GM03348 (cell line): ENCODE data around the gene DONSON.

Source experiments
- DNase-seq: peaks from one replicate; pipeline ENCODE4 v3.0.0; 2012; ENCODE audit warnings: low spot score

The DONSON gene

DNA sequence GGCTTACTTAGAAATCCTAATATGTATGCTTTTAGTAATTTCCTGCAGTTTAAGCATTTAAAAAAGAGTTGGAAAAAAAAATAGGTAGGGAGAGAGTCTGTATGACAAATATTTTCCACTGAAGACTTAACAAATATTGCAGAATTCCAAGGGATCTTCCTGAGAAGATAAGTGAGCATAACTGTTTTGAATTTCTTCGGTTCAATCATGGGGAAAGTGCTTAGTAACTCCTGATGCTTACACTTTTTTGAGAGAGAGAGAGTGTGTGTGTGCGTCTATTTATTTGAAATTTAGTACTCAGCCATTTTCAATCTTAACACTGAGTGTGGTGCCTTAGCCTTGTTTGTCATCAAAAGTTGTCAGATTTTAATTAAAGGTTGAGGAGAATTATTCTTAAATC lies 27.1 kb downstream of the DONSON start:
- DNase-seq: no peak

DNA sequence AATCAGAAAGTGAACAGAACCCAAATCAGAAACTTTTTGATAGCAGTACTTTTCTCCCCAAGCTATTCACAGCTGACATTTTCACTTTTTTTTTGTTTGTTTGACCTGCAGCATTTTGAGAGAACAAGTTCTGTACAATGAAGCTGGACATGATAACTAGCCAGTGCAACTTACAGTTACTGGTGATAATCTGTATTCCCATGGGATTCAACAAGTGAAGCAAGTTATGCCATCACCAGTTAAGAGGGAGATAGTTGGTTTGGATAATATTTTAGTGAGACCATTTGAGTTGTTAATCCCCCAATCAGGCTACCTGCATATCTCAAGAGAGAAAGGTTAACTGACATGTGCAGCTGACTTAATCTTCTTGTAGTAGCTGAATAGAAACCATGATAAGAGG lies 27.5 kb downstream of the DONSON start:
- DNase-seq: no peak

DNA sequence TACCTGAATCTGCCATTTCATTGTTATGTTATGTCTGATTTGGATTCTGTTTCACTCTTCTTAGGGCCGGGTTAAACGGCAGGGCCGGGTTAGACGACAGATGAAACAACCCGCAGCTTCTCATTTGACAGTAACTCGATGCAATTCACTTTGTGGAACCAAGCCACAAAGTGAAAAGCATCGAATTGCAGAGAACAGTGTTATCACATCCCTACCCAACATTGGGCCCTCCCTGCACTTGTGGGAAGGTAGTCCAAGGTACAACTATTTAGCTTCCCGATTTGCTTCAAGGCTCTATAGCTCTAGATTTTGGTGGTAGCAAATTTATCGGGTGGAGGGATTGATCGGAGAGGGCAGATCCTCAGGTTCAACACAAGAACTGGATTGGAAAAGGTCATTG lies 28.7 kb downstream of the DONSON start:
- DNase-seq: no peak

DNA sequence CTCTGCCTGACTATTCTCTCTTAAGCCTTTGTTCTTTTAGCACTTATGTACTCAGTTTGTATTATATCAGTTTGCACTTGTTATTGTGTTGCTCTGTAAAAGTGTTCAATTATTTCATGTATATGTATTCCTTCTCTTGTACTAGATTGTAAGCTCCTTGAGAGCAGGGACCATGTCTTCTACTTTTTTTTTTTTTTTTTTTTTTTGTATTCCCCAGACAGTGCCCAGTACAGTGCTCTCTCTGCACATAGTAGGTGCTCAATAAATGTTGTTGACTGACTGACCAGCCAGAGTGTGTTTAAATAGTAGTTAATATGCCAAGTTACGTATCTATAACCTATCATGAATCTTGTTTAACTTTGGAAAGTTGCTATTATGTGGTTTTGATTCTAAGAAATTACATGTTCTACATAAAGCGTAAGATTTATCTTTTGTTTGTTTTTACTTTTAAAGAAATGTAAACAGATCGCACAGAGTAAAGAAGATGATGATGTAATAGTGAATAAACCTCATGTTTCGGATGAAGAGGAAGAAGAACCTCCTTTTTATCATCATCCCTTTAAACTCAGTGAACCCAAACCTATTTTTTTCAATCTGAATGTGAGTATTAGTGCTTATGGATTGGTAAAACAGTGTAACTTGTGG lies 29.6 kb downstream of the DONSON start:
- DNase-seq: no peak

DNA sequence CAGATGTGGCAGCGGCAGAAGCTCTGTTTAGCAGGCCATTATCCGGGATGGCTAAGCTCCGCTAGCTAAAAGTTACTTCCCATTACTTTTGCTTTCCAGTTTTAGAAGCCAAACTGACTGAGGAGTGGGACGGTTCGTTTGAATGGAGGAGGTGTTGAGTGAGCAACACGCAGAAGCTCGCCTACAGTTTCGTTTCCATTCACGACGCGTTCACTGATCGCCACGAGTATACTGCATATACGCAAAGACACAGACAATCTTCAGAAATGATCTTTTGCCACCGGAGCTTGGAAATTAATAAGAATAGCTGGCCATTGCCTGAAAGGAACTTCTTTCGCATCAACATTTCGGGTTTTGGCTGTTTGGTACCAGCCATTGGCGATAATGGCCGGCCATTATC lies 31.0 kb downstream of the DONSON start:
- no peak for DNase-seq

DNA sequence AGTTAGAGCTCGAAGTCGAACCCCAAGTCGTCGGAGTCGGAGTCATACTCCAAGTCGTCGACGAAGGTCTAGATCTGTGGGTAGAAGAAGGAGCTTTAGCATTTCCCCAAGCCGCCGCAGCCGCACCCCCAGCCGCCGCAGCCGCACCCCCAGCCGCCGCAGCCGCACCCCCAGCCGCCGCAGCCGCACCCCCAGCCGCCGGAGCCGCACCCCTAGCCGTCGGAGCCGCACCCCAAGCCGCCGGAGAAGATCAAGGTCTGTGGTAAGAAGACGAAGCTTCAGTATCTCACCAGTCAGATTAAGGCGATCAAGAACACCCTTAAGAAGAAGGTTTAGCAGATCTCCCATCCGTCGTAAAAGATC lies 33.5 kb downstream of the DONSON start:
- no peak for DNase-seq

DNA sequence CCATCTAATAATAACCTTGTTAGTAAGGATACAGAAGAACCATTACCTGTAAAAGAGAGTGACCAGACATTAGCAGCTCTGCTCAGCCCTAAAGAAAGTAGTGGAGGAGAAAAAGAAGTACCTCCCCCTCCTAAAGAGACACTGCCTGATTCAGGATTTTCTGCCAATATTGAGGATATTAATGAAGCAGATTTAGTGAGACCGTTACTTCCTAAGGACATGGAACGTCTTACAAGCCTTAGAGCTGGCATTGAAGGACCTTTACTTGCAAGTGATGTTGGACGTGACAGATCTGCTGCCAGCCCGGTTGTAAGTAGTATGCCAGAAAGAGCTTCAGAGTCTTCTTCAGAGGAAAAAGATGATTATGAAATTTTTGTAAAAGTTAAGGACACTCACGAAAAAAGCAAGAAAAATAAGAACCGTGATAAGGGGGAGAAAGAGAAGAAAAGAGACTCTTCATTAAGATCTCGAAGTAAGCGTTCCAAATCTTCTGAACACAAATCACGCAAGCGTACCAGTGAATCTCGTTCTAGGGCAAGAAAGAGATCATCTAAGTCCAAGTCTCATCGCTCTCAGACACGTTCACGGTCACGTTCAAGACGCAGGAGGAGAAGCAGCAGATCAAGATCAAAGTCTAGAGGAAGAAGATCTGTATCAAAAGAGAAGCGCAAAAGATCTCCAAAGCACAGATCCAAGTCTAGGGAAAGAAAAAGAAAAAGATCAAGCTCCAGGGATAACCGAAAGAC lies 34.1 kb downstream of the DONSON start:
- no peak for DNase-seq

DNA sequence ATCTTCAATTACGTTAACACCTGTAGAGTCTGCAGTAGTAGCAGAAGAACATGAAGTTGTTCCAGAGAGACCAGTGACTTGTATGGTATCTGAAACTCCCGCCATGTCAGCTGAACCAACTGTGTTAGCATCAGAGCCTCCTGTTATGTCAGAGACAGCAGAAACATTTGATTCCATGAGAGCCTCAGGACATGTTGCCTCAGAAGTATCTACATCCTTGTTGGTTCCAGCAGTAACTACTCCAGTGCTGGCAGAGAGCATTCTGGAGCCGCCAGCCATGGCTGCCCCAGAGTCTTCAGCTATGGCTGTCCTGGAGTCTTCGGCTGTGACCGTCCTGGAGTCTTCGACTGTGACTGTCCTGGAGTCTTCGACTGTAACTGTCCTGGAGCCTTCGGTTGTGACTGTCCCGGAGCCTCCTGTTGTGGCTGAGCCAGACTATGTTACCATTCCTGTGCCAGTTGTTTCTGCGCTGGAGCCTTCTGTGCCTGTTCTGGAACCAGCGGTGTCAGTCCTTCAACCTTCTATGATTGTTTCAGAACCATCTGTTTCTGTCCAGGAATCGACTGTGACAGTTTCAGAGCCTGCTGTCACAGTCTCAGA lies 35.4 kb downstream of the DONSON start:
- no peak for DNase-seq

DNA sequence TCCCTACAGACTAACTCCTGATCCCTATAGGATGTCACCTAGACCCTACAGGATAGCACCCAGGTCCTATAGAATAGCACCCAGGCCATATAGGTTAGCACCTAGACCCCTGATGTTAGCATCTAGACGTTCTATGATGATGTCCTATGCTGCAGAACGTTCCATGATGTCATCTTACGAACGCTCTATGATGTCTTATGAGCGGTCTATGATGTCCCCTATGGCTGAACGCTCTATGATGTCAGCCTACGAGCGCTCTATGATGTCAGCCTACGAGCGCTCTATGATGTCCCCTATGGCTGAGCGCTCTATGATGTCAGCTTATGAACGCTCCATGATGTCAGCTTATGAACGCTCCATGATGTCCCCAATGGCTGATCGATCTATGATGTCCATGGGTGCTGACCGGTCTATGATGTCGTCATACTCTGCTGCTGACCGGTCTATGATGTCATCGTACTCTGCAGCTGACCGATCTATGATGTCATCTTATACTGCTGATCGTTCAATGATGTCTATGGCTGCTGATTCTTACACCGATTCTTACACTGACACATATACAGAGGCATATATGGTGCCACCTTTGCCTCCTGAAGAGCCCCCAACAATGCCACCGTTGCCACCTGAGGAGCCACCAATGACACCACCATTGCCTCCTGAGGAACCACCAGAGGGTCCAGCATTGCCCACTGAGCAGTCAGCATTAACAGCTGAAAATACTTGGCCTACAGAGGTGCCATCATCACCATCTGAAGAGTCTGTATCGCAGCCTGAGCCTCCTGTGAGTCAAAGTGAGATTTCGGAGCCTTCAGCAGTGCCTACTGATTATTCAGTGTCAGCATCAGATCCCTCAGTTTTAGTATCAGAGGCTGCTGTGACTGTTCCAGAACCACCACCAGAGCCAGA lies 36.1 kb downstream of the DONSON start:
- DNase-seq: no peak

DNA sequence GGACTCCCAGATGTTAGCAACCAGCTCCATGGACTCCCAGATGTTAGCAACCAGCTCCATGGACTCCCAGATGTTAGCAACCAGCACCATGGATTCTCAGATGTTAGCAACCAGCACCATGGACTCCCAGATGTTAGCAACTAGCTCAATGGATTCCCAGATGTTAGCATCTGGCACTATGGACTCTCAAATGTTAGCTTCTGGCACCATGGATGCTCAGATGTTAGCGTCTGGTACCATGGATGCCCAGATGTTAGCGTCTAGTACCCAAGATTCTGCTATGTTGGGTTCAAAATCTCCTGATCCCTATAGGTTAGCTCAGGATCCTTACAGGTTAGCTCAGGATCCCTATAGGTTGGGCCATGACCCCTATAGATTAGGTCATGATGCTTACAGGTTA lies 36.8 kb downstream of the DONSON start:
- DNase-seq: no peak

DNA sequence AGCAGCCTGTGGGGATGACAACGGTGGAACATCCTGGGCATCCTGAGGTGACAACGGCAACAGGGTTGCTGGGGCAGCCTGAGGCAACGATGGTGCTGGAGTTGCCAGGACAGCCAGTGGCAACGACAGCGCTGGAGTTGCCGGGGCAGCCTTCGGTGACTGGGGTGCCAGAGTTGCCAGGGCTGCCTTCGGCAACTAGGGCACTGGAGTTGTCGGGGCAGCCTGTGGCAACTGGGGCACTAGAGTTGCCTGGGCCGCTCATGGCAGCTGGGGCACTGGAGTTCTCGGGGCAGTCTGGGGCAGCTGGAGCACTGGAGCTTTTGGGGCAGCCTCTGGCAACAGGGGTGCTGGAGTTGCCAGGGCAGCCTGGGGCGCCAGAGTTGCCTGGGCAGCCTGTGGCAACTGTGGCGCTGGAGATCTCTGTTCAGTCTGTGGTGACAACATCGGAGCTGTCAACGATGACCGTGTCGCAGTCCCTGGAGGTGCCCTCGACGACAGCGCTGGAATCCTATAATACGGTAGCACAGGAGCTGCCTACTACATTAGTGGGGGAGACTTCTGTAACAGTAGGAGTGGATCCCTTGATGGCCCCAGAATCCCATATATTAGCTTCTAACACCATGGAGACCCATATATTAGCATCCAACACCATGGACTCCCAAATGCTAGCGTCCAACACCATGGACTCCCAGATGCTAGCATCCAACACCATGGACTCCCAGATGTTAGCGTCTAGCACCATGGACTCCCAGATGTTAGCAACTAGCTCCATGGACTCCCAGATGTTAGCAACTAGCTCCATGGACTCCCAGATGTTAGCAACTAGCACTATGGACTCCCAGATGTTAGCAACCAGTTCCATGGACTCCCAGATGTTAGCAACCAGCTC lies 37.5 kb downstream of the DONSON start:
- no peak for DNase-seq

DNA sequence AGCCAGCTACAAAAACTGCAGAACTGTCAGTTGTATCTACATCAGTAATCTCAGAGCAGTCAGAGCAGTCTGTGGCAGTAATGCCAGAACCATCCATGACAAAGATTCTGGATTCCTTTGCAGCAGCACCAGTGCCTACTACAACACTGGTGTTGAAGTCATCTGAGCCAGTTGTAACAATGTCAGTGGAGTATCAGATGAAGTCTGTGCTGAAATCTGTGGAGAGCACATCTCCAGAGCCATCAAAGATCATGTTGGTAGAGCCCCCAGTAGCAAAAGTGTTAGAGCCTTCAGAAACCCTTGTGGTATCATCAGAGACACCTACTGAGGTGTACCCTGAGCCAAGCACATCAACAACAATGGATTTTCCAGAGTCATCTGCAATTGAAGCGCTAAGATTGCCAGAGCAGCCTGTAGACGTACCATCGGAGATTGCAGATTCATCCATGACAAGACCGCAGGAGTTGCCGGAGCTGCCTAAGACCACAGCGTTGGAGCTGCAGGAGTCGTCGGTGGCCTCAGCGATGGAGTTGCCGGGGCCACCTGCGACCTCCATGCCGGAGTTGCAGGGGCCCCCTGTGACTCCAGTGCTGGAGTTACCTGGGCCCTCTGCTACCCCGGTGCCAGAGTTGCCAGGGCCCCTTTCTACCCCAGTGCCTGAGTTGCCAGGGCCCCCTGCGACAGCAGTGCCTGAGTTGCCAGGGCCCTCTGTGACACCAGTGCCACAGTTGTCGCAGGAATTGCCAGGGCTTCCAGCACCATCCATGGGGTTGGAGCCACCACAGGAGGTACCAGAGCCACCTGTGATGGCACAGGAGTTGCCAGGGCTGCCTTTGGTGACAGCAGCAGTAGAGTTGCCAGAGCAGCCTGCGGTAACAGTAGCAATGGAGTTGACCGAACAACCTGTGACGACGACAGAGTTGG lies 38.4 kb downstream of the DONSON start:
- no peak for DNase-seq

DNA sequence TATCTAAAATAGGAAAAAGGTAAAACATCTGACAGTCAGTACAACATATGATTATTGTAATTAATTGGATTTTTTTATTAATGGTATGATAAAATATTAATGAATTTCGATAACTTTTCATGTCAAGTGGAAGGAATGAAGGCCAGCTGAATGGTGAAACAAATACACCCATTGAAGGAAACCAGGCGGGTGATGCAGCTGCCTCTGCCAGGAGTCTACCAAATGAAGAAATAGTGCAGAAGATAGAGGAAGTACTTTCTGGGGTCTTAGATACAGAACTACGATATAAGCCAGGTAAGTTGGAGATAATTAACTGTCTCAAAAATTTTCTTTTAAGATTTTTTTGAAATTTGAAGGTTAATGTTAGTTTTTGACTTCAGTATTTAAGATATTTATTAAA lies 42.4 kb downstream of the DONSON start:
- no peak for DNase-seq

DNA sequence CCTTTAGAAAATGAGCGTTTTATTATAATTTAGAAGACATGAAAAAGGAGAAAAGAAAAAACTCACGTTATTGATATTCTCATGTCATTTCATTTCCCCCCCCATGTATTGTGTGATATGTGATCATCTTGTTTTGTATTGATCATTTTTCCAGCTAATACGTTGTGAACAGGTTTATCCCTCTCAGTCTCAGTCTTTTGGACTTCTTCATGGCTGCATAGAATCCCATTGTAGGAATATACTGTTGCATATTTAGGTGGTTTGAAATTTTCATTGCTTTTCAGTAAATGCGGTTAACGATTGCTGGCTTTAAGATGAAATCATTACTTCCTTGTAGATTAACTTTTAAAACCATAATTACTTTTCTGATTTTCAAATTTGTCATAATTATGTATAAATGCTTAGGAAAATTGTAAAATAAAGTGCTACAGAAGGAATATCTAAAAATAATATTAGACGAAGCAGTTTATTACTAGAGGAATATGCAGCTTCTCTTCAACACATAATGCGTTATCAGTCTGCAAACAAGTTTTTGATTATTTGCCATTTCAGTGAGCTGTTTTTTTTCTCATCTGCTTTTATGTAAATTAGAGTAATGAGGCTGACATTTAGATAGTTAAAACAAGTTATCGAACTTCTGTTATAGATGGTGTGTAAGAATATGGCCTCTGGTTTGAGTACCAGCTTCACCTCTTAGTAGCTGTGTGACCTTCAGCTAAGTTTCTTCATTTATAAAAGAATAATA lies 43.9 kb downstream of the DONSON start:
- DNase-seq: no peak

DNA sequence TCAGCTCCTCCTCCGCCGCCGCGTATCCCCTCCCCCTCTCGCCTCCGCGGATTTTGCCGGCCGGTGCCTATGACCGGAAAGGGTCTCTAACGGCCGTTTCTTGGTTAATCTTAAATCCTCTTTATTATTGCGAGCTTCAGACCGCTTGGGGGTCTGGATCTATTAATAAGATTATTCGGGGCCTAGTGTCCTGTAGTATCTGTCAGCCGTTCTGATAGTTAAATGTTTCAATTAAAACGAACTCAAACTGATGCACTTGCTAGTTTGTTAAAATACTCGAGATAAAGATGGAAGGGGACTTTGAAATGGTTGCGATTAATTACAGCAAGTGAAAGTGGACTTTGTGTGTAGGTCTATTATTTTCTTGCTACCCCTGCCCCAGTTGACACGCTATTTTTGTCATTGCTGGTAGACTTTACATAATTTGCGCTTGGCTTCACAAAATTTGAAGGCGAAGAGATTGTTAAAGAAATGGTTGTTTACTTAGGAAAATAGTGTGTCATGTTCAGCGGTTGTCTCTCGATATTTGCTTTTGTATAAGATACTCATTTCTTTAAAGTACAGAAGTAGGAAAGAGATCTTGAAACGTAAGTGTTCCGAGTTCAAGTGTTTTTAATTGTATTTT lies 44.9 kb downstream of the DONSON start:
- DNase-seq: no peak

DNA sequence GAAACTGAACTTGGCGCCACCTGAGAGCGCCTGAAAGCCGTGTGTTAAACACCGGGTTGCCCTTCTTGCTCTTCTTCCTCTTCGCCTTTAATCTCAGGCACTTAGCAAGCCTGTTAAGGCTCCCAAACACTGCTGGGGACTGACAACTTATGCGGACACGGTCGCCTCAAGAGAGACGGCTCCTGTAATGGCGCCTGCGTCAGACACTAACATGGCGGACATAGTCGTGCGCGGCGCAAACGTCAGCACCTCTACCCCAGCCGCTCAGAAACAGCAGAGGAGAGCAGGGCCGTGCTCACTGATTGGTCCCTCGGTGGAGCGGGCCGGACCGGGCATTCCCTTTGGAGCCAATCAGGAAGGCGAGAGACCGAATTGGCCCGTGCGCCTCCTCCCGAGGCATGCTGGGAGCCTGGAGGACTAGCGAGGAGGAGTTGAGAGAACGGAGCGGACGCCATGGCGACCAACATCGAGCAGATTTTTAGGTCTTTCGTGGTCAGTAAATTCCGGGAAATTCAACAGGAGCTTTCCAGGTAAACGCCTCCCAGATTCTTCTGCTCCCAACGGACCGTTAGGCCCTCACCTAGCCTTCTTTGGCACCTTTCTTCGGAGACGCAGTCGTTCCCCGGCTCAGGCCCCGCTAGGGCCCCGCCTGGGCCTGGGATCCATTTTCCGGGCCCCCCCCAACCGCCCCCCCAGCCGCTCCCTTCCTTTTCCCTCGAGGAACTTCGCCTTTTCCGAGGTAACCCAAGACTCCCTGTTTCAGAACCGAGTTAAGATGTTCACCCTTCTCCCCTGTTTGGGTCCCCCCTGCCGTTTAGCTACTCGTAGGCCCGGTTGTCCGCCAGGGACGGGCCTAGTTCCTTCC lies 45.6 kb downstream of the DONSON start, which contains the start of gene SON:
TSS of gene SON (plus strand) at position 399 of the 865 bp plus-strand sequence. CDS start at position 454, 55 bp downstream.
- peak; percentile 99 for DNase-seq

DNA sequence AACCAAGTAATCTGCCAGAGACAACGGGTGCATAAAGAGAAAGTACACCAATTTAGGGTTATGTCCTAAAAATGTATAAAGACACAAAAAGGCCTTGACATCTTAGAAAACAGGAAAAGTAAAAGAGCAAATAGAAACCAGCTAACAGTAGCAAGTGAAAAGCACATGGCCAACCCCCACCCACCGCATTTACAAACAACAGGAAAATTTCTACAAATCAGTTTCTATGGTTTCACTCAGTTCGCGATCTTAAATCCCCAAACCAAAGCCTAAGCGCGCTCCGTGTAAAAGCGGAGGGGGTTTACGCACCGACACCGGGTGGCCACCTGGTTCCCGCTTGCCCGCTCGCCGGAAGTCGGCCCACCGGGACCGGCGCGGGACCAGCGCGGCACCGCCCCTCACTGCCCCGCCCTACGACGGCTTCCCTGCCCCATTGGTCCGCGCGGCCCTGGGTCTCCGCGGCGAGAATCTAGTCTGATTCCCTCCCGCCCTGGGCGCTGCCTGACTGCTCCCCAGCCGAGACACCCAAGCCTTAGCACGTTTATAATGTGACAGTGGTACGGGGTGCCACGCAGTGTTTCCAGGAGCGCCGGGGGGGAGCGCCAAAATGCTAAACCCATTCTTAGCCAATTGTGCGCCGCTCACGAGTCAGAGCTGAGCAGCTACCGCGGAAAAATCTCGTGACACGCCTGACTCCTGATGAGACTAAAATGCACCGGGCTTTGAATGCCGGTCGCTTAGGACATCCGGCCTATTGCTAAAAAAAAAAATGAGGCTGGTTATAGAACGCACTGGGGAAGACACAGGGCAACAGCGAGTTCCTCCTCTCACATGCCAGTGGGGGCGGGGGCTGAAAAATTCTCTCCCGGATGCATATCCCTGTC lies 46.5 kb downstream of the DONSON start, which contains the start of gene GART:
TSS of gene GART (minus strand) at position 362 of the 884 bp plus-strand sequence. CDS start 2,802 bp downstream, outside the sequence.
- DNase-seq: peak; percentile 93
